HCEC 1CT (cell line): ENCODE measurements around the gene PRICKLE2.
A peak's percentile ranks its signal among the peaks of the same experiment; 100 is the strongest.

Experiments used
- DNase-seq: peaks from one replicate; pipeline ENCODE4 v3.0.0-alpha.2; 2017

The PRICKLE2 gene

DNA sequence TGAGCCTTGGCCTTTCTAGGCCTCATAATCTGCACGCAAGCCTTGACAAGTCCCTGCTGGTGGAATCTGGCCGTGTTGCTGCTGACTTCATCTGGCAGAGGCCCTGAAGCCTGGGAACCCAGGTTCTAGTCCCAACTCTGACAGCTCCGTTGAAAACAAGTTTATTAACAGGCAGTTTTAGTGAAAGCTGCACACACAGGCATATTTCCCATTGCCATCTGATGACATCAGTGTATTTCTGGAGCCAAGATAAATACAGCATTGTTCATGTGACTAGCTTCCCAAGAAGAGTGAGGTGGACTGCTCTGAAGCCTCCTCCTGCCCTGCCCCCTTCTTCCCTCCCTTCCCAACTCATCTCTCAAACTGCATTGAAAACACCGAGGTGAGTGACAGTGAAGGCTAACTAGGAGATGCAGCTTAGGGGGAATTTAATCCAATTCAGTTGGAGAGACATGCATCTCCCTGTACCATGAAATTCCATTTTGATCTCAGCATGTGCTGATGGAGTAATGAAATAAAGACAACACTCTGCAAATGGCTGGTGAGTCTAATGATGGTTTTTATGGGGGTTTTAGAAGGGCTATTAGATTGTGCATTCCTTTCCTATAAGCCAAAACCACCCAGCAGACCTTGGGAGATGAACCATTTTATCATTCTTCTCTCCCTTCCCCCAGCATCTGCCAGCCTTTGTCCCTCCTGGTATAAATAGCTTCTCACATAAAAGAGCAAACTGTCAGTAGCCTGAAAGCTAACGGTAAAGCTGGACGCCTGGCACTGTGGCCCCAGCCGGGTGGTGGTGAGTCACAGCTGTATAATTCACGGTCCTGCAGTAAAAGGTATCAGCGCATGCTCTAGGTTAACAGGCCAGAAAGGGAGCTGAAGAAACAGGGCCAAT is 38.0 kb downstream of the PRICKLE2 start:
- DNase-seq = peak; percentile 95

DNA sequence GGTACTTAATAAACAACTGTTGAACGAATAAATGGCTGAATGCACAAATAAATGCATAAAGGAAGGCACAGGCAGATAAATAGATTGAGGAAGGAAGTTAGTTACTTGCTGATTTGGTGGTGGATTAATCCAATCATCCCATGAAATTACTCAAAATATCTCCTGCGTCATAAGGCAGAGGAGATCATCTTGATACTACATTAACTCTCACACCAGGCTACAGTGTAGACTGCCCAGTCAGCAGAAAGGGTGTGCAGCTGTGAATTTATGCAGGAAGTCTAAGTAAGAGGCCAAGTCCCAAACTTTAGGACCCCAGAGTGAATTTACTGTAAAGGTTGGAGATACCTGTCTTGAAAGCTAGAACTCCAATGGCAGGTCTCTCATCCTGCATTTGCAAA is 38.6 kb downstream of the PRICKLE2 start:
- no peak for DNase-seq

DNA sequence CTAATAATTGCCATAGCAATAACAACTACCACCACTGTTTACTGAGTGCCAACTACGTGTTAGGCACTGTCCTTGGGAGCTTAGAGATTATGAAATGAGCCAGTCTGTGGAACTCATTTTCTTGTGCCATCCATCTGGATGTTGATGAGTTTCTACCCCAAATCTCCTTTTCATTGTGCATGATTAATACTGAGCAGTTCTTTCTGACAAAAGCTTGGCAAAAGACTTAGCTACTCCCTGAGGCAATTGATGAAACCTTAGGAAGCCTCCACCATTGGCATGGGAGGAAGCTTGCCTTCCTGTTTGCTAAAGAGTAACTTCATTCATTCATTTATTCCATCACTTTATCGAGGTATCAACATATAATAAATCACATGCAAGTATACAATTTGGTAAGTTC is 39.8 kb downstream of the PRICKLE2 start:
- DNase-seq = peak; percentile 34

GRCh38 chr3:64184621-64185020 is 40.6 kb downstream of the PRICKLE2 start:
- peak; percentile 82 for DNase-seq

DNA sequence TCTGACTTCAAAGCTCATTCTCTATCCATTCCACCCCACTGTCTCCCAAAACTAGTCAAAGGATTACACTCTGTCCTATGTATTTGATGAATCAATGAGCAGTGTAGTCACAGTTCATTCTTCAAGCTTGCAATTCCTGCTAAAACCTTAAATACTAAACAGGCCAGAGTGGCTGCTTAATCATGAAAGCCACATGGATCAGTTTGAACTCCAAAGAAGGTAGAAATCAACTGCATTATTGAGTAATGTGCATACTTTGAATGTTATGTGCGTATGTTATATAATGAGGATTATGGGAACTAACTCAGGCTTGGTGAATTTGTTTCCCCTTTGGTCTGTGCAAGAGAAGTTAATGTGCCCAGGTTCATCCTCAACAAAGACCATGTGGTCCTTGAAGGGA is 45.4 kb downstream of the PRICKLE2 start:
- DNase-seq = peak; percentile 34

DNA sequence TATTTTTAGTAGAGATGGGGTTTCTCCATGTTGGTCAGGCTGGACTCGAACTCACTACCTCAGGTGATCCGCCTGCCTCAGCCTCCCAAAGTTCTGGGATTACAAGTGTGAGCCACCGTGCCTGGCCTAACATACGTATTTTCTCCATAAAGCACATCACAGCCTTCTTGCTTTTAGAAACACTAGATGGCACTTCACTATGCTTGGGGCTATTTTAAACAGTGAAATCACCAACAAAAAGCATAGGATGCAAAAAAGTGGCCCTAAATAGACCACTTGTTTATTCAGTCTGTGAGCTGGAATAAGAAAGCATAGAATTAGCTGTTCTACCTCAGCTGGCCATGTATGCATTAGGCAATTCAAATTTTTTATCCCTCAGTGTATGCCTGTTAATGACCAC is 46.0 kb downstream of the PRICKLE2 start:
- DNase-seq = no peak

DNA sequence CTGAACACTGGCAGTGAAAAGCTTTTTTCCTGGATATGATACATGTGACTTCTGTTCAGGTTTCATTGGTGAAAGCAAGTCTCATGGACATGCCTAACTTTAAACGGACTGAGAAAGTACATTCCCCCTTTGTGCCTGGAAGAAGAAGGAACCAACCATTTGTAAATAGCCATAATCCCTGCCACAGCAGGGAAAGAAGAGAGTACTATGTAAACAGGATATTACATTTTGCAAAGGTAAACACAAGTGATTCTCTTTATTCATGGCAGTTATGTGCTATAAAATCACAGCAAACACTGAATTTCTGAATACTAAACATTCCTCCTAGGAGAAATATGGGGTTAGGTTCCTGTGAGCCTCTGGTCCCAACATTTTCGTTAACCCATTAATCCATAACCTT is 46.8 kb downstream of the PRICKLE2 start:
- no peak for DNase-seq

DNA sequence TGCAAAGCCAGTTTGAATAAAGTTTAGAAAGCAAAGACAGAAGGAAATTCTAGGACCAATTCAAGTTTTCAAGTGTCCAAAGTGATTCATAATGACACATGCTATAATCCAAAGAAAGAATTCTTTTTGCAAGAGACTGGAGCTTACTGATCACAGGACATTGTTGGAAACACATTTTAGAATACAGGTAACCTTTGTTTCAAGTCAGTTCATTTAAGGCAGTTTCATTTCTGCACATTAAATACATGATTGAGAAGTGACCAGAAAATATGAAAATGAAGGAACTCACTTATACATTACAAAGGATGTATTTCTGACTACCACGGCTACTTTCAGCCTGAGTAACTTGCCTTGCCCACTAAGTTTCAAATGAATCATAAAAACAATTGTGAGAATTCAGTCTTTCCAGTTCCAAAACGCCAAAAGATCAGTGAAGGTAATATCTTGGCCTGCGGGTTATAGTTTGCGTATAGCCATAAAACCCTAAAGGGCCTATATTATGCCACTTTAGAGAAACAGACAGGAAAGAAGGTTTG is 48.7 kb downstream of the PRICKLE2 start:
- peak; percentile 57 for DNase-seq

GRCh38 chr3:64174328-64174727 is 50.9 kb downstream of the PRICKLE2 start:
- no peak for DNase-seq

GRCh38 chr3:64173563-64173962 is 51.7 kb downstream of the PRICKLE2 start:
- no peak for DNase-seq

DNA sequence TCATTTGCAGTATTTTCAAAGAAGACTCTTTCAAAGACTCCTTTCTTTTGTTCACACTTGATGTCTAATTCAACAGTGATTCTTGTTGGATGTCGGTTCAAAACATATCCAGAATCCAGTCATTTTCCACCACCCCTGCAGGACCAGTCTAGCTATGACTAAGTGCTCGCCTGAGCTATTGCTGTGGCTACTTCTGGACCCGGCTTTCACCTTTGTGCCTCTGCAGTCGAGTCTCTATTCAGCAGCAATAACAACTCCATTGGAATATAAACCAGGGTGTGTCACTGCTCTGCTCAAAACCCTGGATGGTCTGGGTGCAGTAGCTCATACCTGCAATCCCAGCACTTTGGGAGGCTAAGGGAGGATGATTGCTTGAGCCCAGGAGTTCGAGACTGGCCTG is 55.0 kb downstream of the PRICKLE2 start:
- DNase-seq = no peak

DNA sequence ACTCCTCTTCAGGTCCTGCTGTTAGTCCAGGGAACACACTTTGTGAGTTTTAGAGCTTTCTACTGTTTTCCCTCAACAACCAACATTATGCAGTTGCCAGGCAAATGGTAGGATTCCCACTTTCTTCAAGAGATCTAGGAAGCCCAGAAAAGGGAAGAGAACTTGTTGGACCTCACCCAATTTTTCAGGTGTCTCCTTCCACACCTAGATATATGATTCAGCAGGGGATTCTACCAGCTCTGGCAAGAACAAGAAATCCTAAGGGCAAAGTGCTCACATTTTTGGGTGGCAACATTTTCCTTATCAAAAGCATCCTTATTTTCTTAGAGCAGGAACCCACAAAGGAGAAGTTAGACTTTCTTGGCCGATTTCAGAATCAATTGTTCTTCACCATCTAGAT is 57.4 kb downstream of the PRICKLE2 start:
- no peak for DNase-seq

DNA sequence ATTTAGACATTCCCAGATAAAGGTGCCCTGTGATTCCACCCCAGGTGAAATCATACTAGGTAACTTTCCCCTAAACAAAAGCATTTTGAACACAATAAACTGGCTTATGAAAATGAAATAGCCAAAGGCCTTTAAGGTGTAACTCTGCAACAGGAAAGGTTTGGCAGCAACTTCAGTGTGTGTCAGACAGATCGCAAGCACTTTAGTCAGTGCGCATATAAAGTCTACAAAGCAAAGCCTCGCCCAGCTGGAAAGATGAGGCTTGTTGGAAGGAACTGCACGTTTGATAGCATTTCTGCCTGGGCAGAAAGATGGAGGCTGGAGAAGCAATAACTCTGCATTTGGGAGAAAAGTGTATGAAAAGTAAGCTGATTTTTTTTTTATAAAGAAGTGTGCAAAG is 57.9 kb downstream of the PRICKLE2 start:
- no peak for DNase-seq

- DNase-seq = no peak
These were observed 58.6 kb downstream of the PRICKLE2 start for GRCh38 chr3:64166584-64167162.

- DNase-seq = peak; percentile 35
These were observed 60.9 kb downstream of the PRICKLE2 start for GRCh38 chr3:64164349-64164748.

GRCh38 chr3:64163755-64164148 is 61.5 kb downstream of the PRICKLE2 start:
- DNase-seq = peak; percentile 90

DNA sequence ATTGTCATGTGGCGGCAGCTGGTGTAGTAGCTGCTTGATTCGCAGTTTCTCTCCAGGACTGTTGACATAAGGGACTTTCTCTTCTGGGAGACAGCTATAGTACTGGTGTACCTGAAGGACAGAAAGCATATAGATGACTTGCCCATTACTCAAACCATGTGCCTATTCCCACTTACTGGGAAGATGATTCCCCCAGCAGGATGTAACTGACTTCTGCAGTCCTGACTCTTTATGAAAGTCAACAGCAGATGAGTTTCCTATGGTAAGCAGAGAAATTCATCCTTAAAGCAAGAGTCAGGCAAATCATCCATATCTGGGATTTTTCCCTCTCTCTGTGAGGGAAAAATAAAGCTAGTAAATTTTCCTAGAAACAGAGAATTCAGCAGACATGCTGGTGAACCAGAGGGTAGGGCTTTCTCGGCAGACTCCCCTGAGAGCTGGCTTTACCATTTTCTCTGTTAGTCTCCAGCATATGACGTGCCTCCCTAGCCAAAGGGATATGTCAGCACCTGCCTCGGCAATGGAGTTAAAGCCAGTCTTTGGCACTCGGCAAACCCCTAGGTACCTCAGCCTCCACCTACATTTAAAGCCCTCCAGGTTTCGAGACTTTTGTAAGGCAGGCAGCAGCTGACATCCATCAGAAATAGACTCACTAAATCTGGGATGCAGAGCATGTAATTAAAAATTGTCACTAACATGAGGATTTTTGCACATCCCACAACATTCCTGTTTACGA is 62.1 kb downstream of the PRICKLE2 start:
- no peak for DNase-seq

DNA sequence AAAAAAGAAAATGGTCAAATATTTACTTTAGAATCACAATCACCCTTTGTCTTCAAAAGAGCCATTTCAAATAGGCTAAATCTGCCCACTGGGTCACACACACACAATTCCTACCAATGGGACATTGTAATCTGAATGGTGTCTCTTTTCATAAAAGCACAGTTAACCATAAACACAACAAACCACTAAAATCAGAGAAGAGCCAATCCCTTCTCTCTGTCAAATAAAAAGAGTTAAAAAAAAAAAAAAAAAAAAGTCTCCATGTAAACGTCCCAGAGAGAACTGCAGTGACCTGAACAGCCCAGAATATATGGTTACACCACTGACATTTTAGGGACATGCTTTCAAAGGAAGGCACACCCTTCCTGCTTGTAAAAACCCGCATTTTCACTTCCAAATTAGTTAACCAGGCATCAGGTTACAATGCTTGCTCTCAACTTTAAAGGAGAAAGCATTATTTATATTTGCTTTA is 63.7 kb downstream of the PRICKLE2 start:
- no peak for DNase-seq

- no peak for DNase-seq
These were observed 65.1 kb downstream of the PRICKLE2 start for GRCh38 chr3:64160000-64160695.

- peak; percentile 42 for DNase-seq
These were observed 66.9 kb downstream of the PRICKLE2 start for GRCh38 chr3:64158334-64158733.

DNA sequence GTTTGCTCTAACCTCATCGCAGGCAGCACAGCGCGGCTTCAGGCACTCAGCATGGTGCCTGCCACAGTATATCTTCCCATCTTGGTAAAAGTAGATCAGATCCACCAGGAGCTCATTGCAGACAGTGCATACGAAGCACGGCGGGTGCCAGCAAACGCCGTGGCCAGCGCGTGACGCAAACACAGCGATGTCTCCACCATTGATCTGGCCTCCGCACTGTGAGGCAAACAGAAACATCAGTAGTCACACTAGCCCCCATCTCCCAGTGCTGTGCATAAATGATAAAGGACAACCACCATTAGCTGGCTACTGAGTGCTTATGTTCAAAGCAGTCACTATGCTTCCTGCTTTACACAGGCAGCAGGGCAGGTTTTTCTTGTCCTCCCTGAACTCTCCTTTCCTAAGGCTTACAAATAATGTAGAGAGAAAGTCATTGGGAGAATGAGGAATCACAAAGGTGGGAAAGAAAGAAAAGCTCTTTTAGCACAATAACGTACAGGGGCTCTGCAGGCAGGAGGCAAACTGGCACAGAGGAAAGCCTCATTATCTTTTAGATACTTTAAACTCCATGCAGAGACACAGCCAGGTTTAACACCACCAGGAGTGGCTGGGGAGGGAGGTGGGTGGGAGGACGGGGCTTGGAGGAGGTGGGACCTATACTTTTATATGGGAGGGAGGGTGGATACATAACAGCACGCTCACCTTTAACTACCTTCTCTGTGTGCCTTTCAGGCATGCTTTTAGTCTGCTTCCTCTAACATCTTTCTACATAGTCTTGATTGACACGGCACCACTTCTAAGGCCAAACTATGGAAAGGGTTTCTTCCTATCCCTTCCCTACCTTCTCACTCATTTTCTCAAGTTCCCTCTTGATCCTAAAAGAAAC is 67.9 kb downstream of the PRICKLE2 start:
- DNase-seq = no peak

GRCh38 chr3:64155328-64155727 is 69.9 kb downstream of the PRICKLE2 start:
- DNase-seq = no peak
